HG03469 (cell line): ENCODE data around the gene MATN1.

ENCODE experiments used
- ATAC-seq: cut with Tn5 transposase; IDR thresholded peaks from one replicate; pipeline ENCODE4 v1.9.1; 2021; ENCODE audit warnings: mild to moderate bottlenecking, moderate library complexity, moderate number of reproducible peaks; ENCODE audit not compliant: unreplicated experiment

Gene MATN1

GRCh38 chr1:30745834-30746208, 22.4 kb upstream of the MATN1 start:
- no peak for ATAC-seq

GRCh38 chr1:30745156-30745833, 21.9 kb upstream of the MATN1 start:
- no peak for ATAC-seq

GRCh38 chr1:30744060-30744756, 20.8 kb upstream of the MATN1 start:
- no peak for ATAC-seq

GRCh38 chr1:30743584-30744059, 20.2 kb upstream of the MATN1 start:
- ATAC-seq, result no peak

- ATAC-seq, result no peak
Measured at GRCh38 chr1:30742963-30743559, 19.7 kb upstream of the MATN1 start.

GRCh38 chr1:30742300-30742962, 19.0 kb upstream of the MATN1 start:
- no peak for ATAC-seq

- no peak for ATAC-seq
Measured at GRCh38 chr1:30741239-30741894, 18.0 kb upstream of the MATN1 start.

GRCh38 chr1:30740251-30741238, 17.2 kb upstream of the MATN1 start:
- no peak for ATAC-seq

- ATAC-seq, result no peak
Measured at GRCh38 chr1:30739601-30740000, 16.2 kb upstream of the MATN1 start.

GRCh38 chr1:30738715-30739559, 15.6 kb upstream of the MATN1 start:
- no peak for ATAC-seq

GRCh38 chr1:30738040-30738714, 14.8 kb upstream of the MATN1 start:
- ATAC-seq, result no peak

- no peak for ATAC-seq
Measured at GRCh38 chr1:30737357-30738039, 14.1 kb upstream of the MATN1 start.

- ATAC-seq, result no peak
Measured at GRCh38 chr1:30735668-30736498, 12.5 kb upstream of the MATN1 start.

- no peak for ATAC-seq
Measured at GRCh38 chr1:30735124-30735523, 11.7 kb upstream of the MATN1 start.

- no peak for ATAC-seq
Measured at GRCh38 chr1:30734580-30734979, 11.2 kb upstream of the MATN1 start.

- ATAC-seq, result no peak
Measured at GRCh38 chr1:30734106-30734505, 10.7 kb upstream of the MATN1 start.

- ATAC-seq, result no peak
Measured at GRCh38 chr1:30733493-30733892, 10.1 kb upstream of the MATN1 start.
